ENCODE measurements around the gene PPP1R3D.
"Not testable (repeated sequence)": the region's sequence is repeated elsewhere in the genome, so short reads cannot be mapped to it uniquely, and the experiment has no call there.

Gene PPP1R3D

DNA sequence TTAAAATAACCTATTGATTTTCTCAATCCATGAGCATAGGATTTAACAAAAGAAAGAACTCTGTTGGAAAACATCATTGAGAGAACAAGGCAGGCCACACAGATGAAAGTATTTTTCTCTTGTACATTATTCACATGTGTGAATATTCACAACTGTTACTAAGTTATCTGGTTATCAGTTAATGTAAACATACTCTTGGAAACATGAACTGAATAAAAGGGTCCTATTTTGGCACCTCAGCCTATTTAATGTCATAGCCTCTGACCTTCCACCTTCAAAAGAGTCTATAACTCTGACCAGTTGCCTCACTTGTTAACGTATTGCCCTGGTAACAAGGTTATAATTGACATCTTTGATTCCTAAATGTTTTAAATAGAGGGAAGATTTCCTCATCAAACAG lies 14.7 kb downstream of the PPP1R3D start:
- DNase-seq (ENCODE audit: low read depth in 2 of 2): no peak

DNA sequence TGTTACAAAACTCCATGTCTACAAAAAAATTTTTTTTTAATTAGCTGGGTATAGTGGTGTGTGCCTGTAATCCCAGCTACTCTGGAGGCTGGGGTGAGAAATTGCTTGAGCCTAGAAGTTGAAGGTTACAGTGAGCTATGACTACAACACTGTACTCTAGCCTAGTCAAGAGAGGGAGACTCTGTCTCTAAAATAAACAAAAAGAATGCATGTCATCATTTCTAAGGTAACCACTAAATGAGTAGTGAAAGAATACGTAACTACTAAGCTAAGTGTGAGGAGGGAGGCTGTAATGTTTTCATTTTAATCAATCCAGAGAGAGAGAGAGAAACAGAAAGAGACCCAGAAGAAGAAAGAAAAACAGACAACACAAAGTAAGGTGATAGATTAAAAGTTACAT lies 16.6 kb downstream of the PPP1R3D start:
- no peak for DNase-seq (ENCODE audit: low read depth in 2 of 2)

DNA sequence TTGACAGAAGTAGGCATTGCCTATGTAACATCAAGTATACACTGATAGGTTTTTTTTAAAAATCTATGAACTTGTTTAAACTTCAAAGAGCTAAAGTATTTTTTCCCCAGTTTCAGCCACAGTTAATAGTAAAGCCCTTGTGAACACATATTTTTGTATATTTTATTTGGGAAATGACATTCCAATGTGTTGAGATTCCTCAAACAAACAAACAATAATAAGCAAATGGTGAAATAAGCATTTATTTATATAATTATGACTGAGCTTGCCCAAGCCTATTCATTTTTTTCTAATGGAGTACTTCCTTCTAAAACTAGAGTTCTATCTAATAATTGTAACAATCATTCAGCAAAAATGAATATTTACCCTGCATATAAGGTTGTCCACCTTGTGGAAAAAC lies 19.2 kb downstream of the PPP1R3D start:
- no peak for DNase-seq (ENCODE audit: low read depth in 2 of 2)

DNA sequence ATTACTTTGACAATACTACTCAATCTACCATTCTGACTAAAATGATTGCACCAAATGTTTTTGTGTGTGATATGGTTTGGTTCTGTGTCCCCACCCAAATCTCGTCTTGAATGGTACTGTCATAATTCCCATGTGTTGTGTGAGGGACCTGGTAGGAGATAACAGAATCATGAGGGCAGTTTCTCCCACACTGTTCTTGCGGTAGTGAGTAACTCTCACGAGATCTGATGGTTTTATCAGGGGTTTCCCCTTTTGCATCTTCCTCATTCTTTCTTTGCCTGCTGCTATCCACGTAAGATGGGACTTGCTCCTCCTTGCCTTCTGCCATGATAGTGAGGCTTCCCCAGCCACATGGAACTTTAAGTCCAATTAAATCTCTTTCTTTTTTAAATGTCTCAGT lies 27.5 kb downstream of the PPP1R3D start:
- DNase-seq (ENCODE audit: low read depth in 2 of 2): no peak

DNA sequence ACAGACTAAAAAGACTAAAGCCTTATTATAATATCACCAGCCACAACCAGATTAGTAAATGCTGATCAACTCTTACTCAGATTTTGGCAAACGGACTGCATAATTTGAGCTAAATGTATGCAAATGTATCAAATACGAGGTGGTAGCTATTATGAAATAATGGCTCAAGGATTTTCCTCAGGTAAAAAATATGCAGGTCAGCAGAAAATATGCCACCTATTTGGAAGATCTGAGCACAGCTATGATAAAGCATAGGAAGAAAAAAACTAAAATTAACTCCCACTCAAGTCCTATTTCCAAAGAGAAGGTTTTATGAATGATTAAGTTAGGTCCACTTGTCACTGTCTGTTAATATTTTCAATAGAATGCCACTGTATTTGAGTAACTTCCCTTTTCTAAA lies 29.1 kb downstream of the PPP1R3D start:
- no peak for DNase-seq (ENCODE audit: low read depth in 2 of 2)

DNA sequence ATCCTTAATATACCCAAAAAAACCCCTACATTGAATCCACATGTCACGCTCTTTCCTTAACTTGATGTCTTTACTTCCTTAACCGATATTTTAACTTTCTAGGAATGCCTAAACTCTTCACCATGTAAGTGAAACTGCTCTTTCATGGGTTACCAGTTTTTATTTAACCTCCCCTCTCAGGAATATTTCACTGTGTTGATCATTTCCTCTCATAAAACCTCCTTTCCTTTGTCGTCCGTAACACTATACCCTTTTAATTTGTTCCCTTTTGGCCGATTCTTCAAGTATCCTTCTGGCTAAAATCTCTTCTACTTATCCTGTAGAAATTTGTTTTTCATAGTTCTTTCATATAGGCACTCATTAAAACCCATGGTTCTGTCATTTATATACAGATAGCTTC lies 31.2 kb downstream of the PPP1R3D start:
- no peak for DNase-seq (ENCODE audit: low read depth in 2 of 2)

DNA sequence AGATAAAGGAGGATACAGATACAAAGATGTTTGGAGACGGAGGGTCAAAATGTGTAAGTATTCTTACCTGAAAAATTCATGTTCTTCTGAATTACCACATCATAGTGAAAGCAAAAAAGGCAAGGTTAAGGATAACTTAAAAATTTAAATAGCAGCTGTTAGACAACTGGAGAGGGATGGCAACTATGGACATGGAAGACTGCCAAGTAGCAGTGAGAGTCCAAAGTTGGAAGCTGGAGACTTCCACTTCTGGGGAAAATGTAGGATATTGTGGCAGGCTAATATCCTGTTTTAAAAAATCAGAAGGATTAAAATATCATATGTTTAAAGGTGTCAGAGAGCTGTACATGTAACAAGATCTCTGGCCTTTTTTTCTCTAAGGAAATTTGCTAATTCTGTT lies 36.5 kb downstream of the PPP1R3D start:
- DNase-seq (ENCODE audit: low read depth in 2 of 2): no peak

DNA sequence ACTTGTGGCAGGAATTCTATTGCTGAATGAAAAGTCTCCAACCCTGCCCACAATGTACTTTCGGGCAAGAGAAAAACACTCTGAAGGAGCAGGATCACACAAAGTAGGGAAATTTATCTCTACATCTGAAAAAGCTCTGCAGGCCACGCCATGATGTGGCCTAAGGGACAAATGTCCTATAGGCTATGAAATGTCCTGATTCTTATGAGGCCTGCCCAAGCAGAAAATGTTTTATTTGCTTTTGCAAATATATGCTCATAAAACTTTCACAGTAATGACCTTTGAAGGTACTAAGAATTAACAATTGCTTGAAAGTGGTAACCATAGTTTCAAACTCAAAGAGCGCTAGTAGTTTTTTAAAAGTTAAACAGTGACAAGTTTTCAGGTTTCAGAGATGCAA lies 37.6 kb downstream of the PPP1R3D start:
- no peak for DNase-seq (ENCODE audit: low read depth in 2 of 2)

DNA sequence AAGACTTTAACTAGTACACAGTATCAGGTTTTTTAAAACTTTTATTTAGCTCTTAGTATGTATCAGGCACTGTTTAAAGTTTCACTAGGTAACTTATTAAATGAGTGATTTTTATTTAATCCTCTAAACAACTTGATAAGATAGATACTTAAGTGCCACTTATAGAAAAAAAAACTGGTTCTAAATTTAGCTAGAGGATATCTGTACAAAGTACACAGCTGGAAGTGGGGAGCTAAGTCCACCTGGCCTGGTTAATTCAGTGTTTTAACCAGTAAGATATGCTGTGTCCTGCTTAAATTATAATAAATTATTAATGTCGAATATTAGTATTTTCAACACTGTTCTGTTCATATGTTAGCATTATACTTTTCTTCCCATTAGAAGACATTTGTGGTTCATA lies 44.2 kb downstream of the PPP1R3D start:
- DNase-seq (ENCODE audit: low read depth in 2 of 2): no peak

DNA sequence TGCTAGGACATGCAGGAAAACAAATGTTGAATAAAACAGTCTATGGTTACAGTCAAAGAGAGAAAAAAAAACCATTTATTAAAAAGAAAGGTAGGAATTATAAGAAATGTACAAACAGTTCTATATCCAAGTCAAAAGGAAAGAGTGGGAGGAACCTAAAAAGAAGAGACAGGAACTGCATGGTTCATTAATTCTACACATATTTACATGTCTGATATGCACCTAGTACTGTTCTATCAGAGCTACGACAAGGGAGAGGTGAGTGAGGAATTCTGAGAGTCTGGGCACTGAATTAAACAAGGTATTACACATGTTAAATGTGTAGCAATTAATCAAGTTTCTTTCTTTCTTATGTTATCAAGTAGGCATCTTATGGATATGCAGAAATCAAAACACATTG lies 48.5 kb downstream of the PPP1R3D start:
- no peak for DNase-seq (ENCODE audit: low read depth in 2 of 2)

DNA sequence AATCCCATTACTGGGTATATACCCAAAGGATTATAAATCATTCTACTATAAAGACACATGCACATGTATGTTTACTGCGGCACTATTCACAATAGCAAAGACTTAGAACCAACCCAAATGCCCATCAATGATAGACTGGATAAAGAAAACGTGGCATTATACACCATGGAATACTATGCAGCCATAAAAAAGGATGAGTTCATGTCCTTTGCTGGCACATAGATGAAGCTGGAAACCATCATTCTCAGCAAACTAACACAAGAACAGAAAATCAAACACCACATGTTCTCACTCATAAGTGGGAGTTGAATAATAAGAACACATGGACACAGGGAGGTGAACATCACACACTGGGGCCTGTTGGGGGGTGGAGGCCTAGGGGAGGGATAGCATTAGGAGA lies 50.1 kb downstream of the PPP1R3D start:
- DNase-seq (ENCODE audit: low read depth in 2 of 2): not testable (repeated sequence)

DNA sequence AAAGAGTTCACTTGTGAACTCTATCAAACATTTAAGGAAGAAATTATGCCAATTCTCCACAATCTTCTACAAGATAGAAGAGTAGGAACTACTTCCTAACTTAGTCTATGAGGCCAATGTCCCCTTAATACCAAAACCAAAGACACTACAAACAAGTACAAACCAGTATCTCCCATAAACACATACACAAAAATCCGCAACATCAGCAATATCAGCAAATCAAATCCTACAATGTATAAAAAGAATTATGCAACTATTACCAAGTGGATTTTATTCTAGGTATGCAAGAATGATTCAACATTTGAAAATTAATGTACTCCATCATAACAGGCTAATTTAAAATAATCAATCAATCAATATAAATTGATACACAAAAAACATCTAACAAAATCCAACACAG lies 52.1 kb downstream of the PPP1R3D start:
- no peak for DNase-seq (ENCODE audit: low read depth in 2 of 2)
